A673 (cell line): ENCODE measurements around the gene FICD.

ENCODE experiments used
- CTCF ChIP-seq: fragments of 300-800, 200-600 bp; sonication (generic); conservative IDR thresholded peaks from 2 replicates; pipeline ENCODE4 v1.5.1; 2017; ENCODE audit warnings: low read depth, mild to moderate bottlenecking, antibody characterized with exemption, low read length, moderate library complexity, mixed read lengths
- EZH2 ChIP-seq: fragments of 200-600 bp; sonication (generic); IDR thresholded peaks from 2 replicates; pipeline ENCODE4 v1.6.1; 2017; ENCODE audit warnings: borderline replicate concordance, low read depth, mild to moderate bottlenecking, mixed read lengths, antibody characterized with exemption, low read length; ENCODE audit not compliant: poor library complexity, severe bottlenecking

- TF ChIP-seq CTCF (no peak), EZH2 (no peak)
These were observed 30.6 kb upstream of the FICD start for GRCh38 chr12:108484431-108484830.
